ENCODE results near the gene MRPL17. TPM values are rescaled to one million over a fixed set of nuclear protein-coding genes. Genes with fewer than 3 reads are reported as not detected.

MRPL17 gene
- total and polyA plus RNA-seq, 2 of the 13 experiments (the other 11 are each of a cell fraction or from before 2014, with no cell fraction given), result 59.4 to 90.0 TPM

DNA sequence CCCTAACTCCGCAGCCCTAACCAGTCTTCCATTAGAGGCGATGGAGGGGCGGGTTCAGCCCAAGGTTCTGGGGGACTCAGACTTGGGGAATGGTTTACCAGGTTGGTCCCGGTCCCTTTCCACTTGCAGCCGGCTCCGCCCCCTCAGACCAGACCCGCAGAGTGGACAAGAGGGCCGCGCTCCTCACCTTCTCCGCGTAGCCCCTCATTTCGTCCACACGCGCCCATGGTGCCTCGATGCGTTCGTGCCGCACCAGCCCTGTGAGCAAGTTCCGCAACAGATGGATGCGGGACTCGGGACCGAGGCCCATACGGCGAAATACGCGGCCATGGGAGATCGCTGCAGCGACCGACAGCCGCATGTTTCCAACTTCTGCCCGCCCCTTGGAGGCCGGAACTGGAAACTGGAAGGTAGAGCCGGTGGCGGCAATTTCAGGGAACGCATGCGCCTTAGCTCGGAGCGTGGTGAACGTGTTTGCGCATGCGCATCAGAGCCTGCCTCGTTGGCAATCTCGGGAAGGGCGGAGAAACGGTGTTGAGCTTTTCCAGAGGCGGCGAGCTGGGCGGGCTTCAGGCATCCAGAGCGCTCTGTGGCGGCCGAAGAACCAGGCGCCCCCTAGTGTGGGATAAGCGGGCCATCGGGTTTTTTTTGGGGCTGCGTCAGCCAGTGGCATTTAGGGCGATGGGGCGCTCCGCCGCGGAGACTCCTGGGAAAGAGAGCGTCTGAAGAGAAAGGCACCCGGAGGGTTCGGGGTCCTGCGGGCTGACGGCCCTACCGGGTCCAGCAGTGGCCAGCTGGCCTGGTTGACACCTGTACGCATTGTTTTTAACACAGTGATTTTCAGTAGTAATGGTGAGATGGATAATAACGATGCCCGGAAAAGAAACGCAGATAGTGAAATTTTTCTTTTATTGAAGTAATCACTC lies at the start of gene MRPL17 (continued):
- TF ChIP-seq, protein P1, sequence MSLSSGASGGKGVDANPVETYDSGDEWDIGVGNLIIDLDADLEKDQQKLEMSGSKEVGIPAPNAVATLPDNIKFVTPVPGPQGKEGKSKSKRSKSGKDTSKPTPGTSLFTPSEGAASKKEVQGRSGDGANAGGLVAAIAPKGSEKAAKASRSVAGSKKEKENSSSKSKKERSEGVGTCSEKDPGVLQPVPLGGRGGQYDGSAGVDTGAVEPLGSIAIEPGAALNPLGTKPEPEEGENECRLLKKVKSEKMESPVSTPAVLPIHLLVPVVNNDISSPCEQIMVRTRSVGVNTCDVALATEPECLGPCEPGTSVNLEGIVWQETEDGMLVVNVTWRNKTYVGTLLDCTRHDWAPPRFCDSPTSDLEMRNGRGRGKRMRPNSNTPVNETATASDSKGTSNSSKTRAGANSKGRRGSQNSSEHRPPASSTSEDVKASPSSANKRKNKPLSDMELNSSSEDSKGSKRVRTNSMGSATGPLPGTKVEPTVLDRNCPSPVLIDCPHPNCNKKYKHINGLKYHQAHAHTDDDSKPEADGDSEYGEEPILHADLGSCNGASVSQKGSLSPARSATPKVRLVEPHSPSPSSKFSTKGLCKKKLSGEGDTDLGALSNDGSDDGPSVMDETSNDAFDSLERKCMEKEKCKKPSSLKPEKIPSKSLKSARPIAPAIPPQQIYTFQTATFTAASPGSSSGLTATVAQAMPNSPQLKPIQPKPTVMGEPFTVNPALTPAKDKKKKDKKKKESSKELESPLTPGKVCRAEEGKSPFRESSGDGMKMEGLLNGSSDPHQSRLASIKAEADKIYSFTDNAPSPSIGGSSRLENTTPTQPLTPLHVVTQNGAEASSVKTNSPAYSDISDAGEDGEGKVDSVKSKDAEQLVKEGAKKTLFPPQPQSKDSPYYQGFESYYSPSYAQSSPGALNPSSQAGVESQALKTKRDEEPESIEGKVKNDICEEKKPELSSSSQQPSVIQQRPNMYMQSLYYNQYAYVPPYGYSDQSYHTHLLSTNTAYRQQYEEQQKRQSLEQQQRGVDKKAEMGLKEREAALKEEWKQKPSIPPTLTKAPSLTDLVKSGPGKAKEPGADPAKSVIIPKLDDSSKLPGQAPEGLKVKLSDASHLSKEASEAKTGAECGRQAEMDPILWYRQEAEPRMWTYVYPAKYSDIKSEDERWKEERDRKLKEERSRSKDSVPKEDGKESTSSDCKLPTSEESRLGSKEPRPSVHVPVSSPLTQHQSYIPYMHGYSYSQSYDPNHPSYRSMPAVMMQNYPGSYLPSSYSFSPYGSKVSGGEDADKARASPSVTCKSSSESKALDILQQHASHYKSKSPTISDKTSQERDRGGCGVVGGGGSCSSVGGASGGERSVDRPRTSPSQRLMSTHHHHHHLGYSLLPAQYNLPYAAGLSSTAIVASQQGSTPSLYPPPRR (CRISPR knock-in tag; IDR thresholded peaks at IDR 0.05; ENCODE audit: borderline replicate concordance), result peak; percentile 81
- TF ChIP-seq, protein P2, sequence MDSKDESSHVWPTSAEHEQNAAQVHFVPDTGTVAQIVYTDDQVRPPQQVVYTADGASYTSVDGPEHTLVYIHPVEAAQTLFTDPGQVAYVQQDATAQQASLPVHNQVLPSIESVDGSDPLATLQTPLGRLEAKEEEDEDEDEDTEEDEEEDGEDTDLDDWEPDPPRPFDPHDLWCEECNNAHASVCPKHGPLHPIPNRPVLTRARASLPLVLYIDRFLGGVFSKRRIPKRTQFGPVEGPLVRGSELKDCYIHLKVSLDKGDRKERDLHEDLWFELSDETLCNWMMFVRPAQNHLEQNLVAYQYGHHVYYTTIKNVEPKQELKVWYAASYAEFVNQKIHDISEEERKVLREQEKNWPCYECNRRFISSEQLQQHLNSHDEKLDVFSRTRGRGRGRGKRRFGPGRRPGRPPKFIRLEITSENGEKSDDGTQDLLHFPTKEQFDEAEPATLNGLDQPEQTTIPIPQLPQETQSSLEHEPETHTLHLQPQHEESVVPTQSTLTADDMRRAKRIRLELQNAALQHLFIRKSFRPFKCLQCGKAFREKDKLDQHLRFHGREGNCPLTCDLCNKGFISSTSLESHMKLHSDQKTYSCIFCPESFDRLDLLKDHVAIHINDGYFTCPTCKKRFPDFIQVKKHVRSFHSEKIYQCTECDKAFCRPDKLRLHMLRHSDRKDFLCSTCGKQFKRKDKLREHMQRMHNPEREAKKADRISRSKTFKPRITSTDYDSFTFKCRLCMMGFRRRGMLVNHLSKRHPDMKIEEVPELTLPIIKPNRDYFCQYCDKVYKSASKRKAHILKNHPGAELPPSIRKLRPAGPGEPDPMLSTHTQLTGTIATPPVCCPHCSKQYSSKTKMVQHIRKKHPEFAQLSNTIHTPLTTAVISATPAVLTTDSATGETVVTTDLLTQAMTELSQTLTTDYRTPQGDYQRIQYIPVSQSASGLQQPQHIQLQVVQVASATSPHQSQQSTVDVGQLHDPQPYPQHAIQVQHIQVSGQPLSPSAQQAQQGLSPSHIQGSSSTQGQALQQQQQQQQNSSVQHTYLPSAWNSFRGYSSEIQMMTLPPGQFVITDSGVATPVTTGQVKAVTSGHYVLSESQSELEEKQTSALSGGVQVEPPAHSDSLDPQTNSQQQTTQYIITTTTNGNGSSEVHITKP (CRISPR knock-in tag; IDR thresholded peaks at IDR 0.05; ENCODE audit: low read depth), result peak; percentile 61; the same call in 1 of the 2 replicates
- TF ChIP-seq, protein P3, sequence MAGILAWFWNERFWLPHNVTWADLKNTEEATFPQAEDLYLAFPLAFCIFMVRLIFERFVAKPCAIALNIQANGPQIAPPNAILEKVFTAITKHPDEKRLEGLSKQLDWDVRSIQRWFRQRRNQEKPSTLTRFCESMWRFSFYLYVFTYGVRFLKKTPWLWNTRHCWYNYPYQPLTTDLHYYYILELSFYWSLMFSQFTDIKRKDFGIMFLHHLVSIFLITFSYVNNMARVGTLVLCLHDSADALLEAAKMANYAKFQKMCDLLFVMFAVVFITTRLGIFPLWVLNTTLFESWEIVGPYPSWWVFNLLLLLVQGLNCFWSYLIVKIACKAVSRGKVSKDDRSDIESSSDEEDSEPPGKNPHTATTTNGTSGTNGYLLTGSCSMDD (CRISPR knock-in tag; IDR thresholded peaks at IDR 0.05), result no peak
- peak; percentile 97 for TF ChIP-seq RBFOX2 (IDR thresholded peaks at IDR 0.05; ENCODE audit: low read depth, low read length)
- TF ChIP-seq, protein P4, sequence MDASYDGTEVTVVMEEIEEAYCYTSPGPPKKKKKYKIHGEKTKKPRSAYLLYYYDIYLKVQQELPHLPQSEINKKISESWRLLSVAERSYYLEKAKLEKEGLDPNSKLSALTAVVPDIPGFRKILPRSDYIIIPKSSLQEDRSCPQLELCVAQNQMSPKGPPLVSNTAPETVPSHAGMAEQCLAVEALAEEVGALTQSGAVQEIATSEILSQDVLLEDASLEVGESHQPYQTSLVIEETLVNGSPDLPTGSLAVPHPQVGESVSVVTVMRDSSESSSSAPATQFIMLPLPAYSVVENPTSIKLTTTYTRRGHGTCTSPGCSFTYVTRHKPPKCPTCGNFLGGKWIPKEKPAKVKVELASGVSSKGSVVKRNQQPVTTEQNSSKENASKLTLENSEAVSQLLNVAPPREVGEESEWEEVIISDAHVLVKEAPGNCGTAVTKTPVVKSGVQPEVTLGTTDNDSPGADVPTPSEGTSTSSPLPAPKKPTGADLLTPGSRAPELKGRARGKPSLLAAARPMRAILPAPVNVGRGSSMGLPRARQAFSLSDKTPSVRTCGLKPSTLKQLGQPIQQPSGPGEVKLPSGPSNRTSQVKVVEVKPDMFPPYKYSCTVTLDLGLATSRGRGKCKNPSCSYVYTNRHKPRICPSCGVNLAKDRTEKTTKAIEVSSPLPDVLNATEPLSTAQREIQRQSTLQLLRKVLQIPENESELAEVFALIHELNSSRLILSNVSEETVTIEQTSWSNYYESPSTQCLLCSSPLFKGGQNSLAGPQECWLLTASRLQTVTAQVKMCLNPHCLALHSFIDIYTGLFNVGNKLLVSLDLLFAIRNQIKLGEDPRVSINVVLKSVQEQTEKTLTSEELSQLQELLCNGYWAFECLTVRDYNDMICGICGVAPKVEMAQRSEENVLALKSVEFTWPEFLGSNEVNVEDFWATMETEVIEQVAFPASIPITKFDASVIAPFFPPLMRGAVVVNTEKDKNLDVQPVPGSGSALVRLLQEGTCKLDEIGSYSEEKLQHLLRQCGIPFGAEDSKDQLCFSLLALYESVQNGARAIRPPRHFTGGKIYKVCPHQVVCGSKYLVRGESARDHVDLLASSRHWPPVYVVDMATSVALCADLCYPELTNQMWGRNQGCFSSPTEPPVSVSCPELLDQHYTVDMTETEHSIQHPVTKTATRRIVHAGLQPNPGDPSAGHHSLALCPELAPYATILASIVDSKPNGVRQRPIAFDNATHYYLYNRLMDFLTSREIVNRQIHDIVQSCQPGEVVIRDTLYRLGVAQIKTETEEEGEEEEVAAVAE (CRISPR knock-in tag; IDR thresholded peaks at IDR 0.05; ENCODE audit: borderline replicate concordance), result peak; percentile 80; the same call in 1 of the 2 replicates
- TF ChIP-seq RAD51 (IDR thresholded peaks at IDR 0.05; ENCODE audit: borderline replicate concordance), result no peak
- TF ChIP-seq ZFYVE20 (CRISPR knock-in tag; IDR thresholded peaks at IDR 0.05; ENCODE audit: borderline replicate concordance, low read depth), result 0 out of 2 replicates have a peak, but pooled peaks have one; percentile 75
- peak; percentile 91 for TF ChIP-seq ZNF18 (CRISPR knock-in tag; IDR thresholded peaks at IDR 0.05; ENCODE audit: insufficient replicate concordance)
- TF ChIP-seq, protein P5, sequence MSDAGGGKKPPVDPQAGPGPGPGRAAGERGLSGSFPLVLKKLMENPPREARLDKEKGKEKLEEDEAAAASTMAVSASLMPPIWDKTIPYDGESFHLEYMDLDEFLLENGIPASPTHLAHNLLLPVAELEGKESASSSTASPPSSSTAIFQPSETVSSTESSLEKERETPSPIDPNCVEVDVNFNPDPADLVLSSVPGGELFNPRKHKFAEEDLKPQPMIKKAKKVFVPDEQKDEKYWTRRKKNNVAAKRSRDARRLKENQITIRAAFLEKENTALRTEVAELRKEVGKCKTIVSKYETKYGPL (CRISPR knock-in tag; IDR thresholded peaks at IDR 0.05), result no peak; the same call in 1 of the 2 replicates

Measured in HepG2 (cell line).